Measurements from ENCODE around the gene CTSE.

GRCh38 chr1:205976036-205976435 lies 47.7 kb downstream of the CTSE start:
- TF ChIP-seq, protein P1, sequence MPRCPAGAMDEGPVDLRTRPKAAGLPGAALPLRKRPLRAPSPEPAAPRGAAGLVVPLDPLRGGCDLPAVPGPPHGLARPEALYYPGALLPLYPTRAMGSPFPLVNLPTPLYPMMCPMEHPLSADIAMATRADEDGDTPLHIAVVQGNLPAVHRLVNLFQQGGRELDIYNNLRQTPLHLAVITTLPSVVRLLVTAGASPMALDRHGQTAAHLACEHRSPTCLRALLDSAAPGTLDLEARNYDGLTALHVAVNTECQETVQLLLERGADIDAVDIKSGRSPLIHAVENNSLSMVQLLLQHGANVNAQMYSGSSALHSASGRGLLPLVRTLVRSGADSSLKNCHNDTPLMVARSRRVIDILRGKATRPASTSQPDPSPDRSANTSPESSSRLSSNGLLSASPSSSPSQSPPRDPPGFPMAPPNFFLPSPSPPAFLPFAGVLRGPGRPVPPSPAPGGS (CRISPR knock-in tag; IDR thresholded peaks at IDR 0.05): no peak
- TF ChIP-seq, protein P2, sequence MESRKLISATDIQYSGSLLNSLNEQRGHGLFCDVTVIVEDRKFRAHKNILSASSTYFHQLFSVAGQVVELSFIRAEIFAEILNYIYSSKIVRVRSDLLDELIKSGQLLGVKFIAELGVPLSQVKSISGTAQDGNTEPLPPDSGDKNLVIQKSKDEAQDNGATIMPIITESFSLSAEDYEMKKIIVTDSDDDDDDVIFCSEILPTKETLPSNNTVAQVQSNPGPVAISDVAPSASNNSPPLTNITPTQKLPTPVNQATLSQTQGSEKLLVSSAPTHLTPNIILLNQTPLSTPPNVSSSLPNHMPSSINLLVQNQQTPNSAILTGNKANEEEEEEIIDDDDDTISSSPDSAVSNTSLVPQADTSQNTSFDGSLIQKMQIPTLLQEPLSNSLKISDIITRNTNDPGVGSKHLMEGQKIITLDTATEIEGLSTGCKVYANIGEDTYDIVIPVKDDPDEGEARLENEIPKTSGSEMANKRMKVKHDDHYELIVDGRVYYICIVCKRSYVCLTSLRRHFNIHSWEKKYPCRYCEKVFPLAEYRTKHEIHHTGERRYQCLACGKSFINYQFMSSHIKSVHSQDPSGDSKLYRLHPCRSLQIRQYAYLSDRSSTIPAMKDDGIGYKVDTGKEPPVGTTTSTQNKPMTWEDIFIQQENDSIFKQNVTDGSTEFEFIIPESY (CRISPR knock-in tag; IDR thresholded peaks at IDR 0.05): no peak
- TF ChIP-seq CREB1 (IDR thresholded peaks at IDR 0.05) (no peak), CREB1 (CRISPR knock-in tag; IDR thresholded peaks at IDR 0.05) (no peak), ZFX (CRISPR knock-in tag; IDR thresholded peaks at IDR 0.05; ENCODE audit: low read depth) (no peak), CTCF (CRISPR knock-in tag; IDR thresholded peaks at IDR 0.05) (no peak), PTBP1 (IDR thresholded peaks at IDR 0.05; ENCODE audit: low read depth, low read length, poor library complexity, severe bottlenecking) (no peak), POLR2AphosphoS5 (IDR thresholded peaks at IDR 0.05; ENCODE audit: low read depth, low read length) (no peak), CBX5 (CRISPR knock-in tag; IDR thresholded peaks at IDR 0.05; ENCODE audit: borderline replicate concordance) (no peak), HNF4A (CRISPR knock-in tag; IDR thresholded peaks at IDR 0.05) (no peak), CREM (IDR thresholded peaks at IDR 0.05) (no peak), CREM (CRISPR knock-in tag; IDR thresholded peaks at IDR 0.05) (no peak)

Measured in HepG2 (cell line).